PC-3 (cell line): ENCODE data around the gene PLCB4. TPM values are rescaled to one million over a fixed set of nuclear protein-coding genes. Genes with fewer than 3 reads are reported as not detected.

Experiments used
- ATAC-seq: fragments of 200-7000 bp; cut with Tn5 transposase; 2 replicates; pipeline ENCODE4 v1.9.1; 2020; ENCODE audit warnings: mild to moderate bottlenecking, moderate library complexity
- BruUV-seq: library from RNA; stranded (reverse); fragments of 400-500 nt; replicated peaks from 2 replicates; lab custom pipeline; 2021; lab: Mats Ljungman, UMichigan
- CTCF ChIA-PET: fragments of 300-600 bp; sonication (Branson Sonifier 250); formaldehyde crosslinking; loops from one replicate; lab custom pipeline; 2022; ENCODE audit warnings: antibody characterized with exemption; lab: Charles Lee
- POLR2A ChIA-PET: fragments of 300-600 bp; sonication (Branson Sonifier 250); formaldehyde crosslinking; loops from one replicate; lab custom pipeline; 2022; ENCODE audit warnings: antibody characterized with exemption; ENCODE audit not compliant: unreplicated experiment; lab: Charles Lee
- DNase-seq: peaks from one replicate; pipeline ENCODE4 v3.0.0-alpha.2; 2015
- H2AFZ ChIP-seq: fragments of 300-600 bp; sonication (generic); 2 replicates; pipeline ENCODE4 v1.6.0; 2016; ENCODE audit warnings: antibody characterized with exemption, low read length
- H3F3A ChIP-seq: fragments of 300-600 bp; sonication (generic); one replicate; pipeline ENCODE4 v1.6.0; 2017; ENCODE audit warnings: antibody characterized with exemption, low read length, control low read depth, mild to moderate bottlenecking; ENCODE audit not compliant: unreplicated experiment
- H3K27ac ChIP-seq: fragments of 300-600 bp; sonication (generic); 2 replicates; pipeline ENCODE4 v1.5.1; 2016; ENCODE audit warnings: mild to moderate bottlenecking, low read length
- H3K27me3 ChIP-seq: fragments of 300-600 bp; sonication (generic); 2 replicates; pipeline ENCODE4 v1.6.1; 2016; ENCODE audit warnings: low read length, mixed read lengths
- H3K36me3 ChIP-seq: fragments of 300-600 bp; sonication (generic); 2 replicates; pipeline ENCODE4 v1.6.1; 2016; ENCODE audit warnings: low read depth, mixed run types, low read length, mixed read lengths
- H3K4me1 ChIP-seq: fragments of 300-600 bp; sonication (generic); 2 replicates; pipeline ENCODE4 v1.5.1; 2016; ENCODE audit warnings: low read length; ENCODE audit not compliant: insufficient read depth
- H3K4me2 ChIP-seq: fragments of 300-600 bp; sonication (generic); 2 replicates; pipeline ENCODE4 v1.6.0; 2016; ENCODE audit warnings: low read length
- H3K4me3 ChIP-seq: fragments of 300-600 bp; sonication (generic); 2 replicates; pipeline ENCODE4 v1.5.1; 2016; ENCODE audit warnings: mild to moderate bottlenecking, low read length, mixed read lengths
- H3K79me2 ChIP-seq: fragments of 300-600 bp; sonication (generic); 2 replicates; pipeline ENCODE4 v1.6.1; 2017; ENCODE audit warnings: low read length, mixed read lengths
- H3K9ac ChIP-seq: fragments of 300-600 bp; sonication (generic); 2 replicates; pipeline ENCODE4 v1.6.0; 2016; ENCODE audit warnings: mild to moderate bottlenecking, low read length
- H3K9me2 ChIP-seq: fragments of 300-600 bp; sonication (generic); replicated peaks from 2 replicates; pipeline ENCODE4 v1.6.1; 2016; ENCODE audit warnings: mixed run types, low read length, mixed read lengths
- H3K9me3 ChIP-seq: fragments of 300-600 bp; sonication (generic); 2 replicates; pipeline ENCODE4 v1.6.1; 2016; ENCODE audit warnings: low read length, mixed read lengths
- H4K20me1 ChIP-seq: fragments of 300-600 bp; sonication (generic); 2 replicates; pipeline ENCODE4 v1.6.1; 2016; ENCODE audit warnings: low read length, mixed read lengths
- EZH2 ChIP-seq: fragments of 300-600 bp; sonication (generic); IDR thresholded peaks from one replicate; pipeline ENCODE4 v1.6.1; 2017; ENCODE audit warnings: antibody characterized with exemption, mild to moderate bottlenecking, low read length; ENCODE audit not compliant: unreplicated experiment
- EZH2phosphoT487 ChIP-seq: fragments of 300-600 bp; sonication (generic); IDR thresholded peaks from 2 replicates; pipeline ENCODE4 v1.6.1; 2018; ENCODE audit warnings: mild to moderate bottlenecking, antibody characterized with exemption, low read length, borderline replicate concordance
- intact Hi-C: fragments of 100-400 bp; cut with micrococcal nuclease; formaldehyde crosslinking; loops from 2 replicates; pipeline ENCODE4 v1.9.0; 2023
- total RNA-seq: library from RNA; depleted of rRNA; stranded (reverse); fragments of >200 nt; gene quantifications from 2 replicates; pipeline ENCODE4 v1.2.3, GENCODE V29; 2014
- TF ChIP-seq, protein P1 (sequence below): fragments of 300-600 bp; sonication (generic); conservative IDR thresholded peaks from 2 replicates; pipeline ENCODE4 v1.5.1; 2017; ENCODE audit warnings: antibody characterized with exemption, low read depth, mild to moderate bottlenecking, low read length

The PLCB4 gene
- total RNA-seq, 1 experiment from 2014 or later: 25.4 TPM

- DNase-seq (no peak), ATAC-seq (no peak)
- H3K4me1 ChIP-seq: no peaks in the 10 kb centered on the region
- H3F3A ChIP-seq: no peaks in the 10 kb centered on the region
- H3K4me3 ChIP-seq: no peak overlapping the region
- H4K20me1 ChIP-seq: no peaks in the 10 kb centered on the region
- H3K27ac ChIP-seq: no peak overlapping the region
- POLR2A ChIA-PET: no interaction called here
- no peak overlapping the region for H3K4me2 ChIP-seq
- H3K27me3 ChIP-seq: no peaks in the 10 kb centered on the region
- no peaks in the 10 kb centered on the region for H3K9me2 ChIP-seq
- H2AFZ ChIP-seq: no peak overlapping the region
- TF ChIP-seq EZH2phosphoT487: no peak
- TF ChIP-seq, protein P1, sequence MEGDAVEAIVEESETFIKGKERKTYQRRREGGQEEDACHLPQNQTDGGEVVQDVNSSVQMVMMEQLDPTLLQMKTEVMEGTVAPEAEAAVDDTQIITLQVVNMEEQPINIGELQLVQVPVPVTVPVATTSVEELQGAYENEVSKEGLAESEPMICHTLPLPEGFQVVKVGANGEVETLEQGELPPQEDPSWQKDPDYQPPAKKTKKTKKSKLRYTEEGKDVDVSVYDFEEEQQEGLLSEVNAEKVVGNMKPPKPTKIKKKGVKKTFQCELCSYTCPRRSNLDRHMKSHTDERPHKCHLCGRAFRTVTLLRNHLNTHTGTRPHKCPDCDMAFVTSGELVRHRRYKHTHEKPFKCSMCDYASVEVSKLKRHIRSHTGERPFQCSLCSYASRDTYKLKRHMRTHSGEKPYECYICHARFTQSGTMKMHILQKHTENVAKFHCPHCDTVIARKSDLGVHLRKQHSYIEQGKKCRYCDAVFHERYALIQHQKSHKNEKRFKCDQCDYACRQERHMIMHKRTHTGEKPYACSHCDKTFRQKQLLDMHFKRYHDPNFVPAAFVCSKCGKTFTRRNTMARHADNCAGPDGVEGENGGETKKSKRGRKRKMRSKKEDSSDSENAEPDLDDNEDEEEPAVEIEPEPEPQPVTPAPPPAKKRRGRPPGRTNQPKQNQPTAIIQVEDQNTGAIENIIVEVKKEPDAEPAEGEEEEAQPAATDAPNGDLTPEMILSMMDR: no peak
- no peak for TF ChIP-seq EZH2
- intact Hi-C loops: no loop called here
- CTCF ChIA-PET: interaction anchor here (0.5 kb wide), 1 partner anchor 137 kb away, joined by 3 read pairs; no protein-coding TSS in a partner anchor
- no peaks in the 10 kb centered on the region for H3K79me2 ChIP-seq
- H3K36me3 ChIP-seq: no peaks in the 10 kb centered on the region
- no peak overlapping the region for H3K9ac ChIP-seq
- BruUV-seq: no TSS peak
- H3K9me3 ChIP-seq: no peaks in the 10 kb centered on the region
Observed at GRCh38 chr20:9352739-9353138, 283.9 kb downstream of the PLCB4 start.

GRCh38 chr20:9353180-9353915 lies 284.5 kb downstream of the PLCB4 start:
- no peak overlapping the region for H3K9ac ChIP-seq
- DNase-seq: no peak
- no peaks in the 10 kb centered on the region for H3K9me3 ChIP-seq
- no peaks in the 10 kb centered on the region for H3F3A ChIP-seq
- H3K79me2 ChIP-seq: no peaks in the 10 kb centered on the region
- no peaks in the 10 kb centered on the region for H4K20me1 ChIP-seq
- no peaks in the 10 kb centered on the region for H3K4me1 ChIP-seq
- no peak for TF ChIP-seq EZH2
- no peak for TF ChIP-seq EZH2phosphoT487
- TF ChIP-seq, protein P1: no peak
- H3K4me3 ChIP-seq: no peak overlapping the region
- no peak; the same call in 1 of the 2 replicates for ATAC-seq
- intact Hi-C loops: no loop called here
- no peaks in the 10 kb centered on the region for H3K9me2 ChIP-seq
- ChIA-PET POLR2A (no interaction called here), CTCF (interaction anchor here (0.5 to 0.6 kb wide), 2 partner anchors 138 to 244 kb away, joined by 3 to 8 read pairs; no protein-coding TSS in a partner anchor)
- BruUV-seq: no TSS peak
- H2AFZ ChIP-seq: no peak overlapping the region
- H3K27me3 ChIP-seq: no peaks in the 10 kb centered on the region
- no peak overlapping the region for H3K4me2 ChIP-seq
- no peak overlapping the region for H3K27ac ChIP-seq
- H3K36me3 ChIP-seq: no peaks in the 10 kb centered on the region

DNA sequence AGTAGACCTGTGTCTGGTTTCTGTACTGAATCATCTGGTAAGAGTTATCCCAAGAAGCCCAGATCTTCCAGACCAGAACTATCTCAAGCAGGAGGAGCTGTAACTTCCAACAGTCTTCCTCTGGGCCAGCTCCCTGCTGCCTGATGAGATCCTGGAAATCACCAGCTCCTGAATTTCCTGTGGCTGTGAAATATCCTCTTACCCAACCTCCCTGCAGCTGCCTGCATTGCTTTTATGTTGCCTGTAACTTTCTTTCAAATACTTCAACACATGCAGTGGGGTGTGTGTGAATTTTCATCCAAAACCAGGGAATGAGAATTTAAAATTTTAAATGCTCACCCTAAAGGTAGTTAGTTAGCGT lies 285.0 kb downstream of the PLCB4 start:
- Histone ChIP-seq H4K20me1 (no peaks in the 10 kb centered on the region), H3K9ac (no peak overlapping the region), H3K4me2 (no peak overlapping the region), H3K27ac (no peak overlapping the region), H3F3A (no peaks in the 10 kb centered on the region), H3K4me3 (no peak overlapping the region), H3K79me2 (no peaks in the 10 kb centered on the region), H3K36me3 (no peaks in the 10 kb centered on the region), H3K27me3 (no peaks in the 10 kb centered on the region), H3K9me2 (no peaks in the 10 kb centered on the region), H2AFZ (no peak overlapping the region), H3K9me3 (no peaks in the 10 kb centered on the region), H3K4me1 (no peaks in the 10 kb centered on the region)
- no peak for ATAC-seq
- DNase-seq: no peak
- intact Hi-C loops: no loop called here
- POLR2A ChIA-PET: no interaction called here
- CTCF ChIA-PET: interaction anchor here (0.6 kb wide), 1 partner anchor 244 kb away, joined by 8 read pairs; no protein-coding TSS in a partner anchor
- BruUV-seq: no TSS peak
- no peak for TF ChIP-seq EZH2
- TF ChIP-seq EZH2phosphoT487: no peak
- TF ChIP-seq, protein P1: no peak
